Calu3 (cell line): ENCODE data around the gene RNF181. TPM values are rescaled to one million over a fixed set of nuclear protein-coding genes. Genes with fewer than 3 reads are reported as not detected.

ENCODE experiments used
- BruUV-seq: library from RNA; stranded (reverse); fragments of 400-500 nt; replicated peaks from 2 replicates; lab custom pipeline; 2021; lab: Mats Ljungman, UMichigan
- CTCF ChIA-PET: fragments of 300-600 bp; sonication (Branson Sonifier 250); formaldehyde crosslinking; loops from one replicate; lab custom pipeline; 2022; ENCODE audit warnings: antibody characterized with exemption; lab: Charles Lee
- DNase-seq: peaks from one replicate; pipeline ENCODE4 v3.0.0; 2022
- H3K27ac Mint-ChIP-seq: one replicate; pipeline ENCODE4 v1.8.0; 2022; ENCODE audit warnings: mixed read lengths; ENCODE audit not compliant: unreplicated experiment
- H3K27me3 Mint-ChIP-seq: one replicate; pipeline ENCODE4 v1.8.0; 2022; ENCODE audit warnings: mixed read lengths; ENCODE audit not compliant: unreplicated experiment
- H3K36me3 Mint-ChIP-seq: one replicate; pipeline ENCODE4 v1.8.0; 2022; ENCODE audit warnings: mild to moderate bottlenecking, moderate library complexity, mixed read lengths; ENCODE audit not compliant: insufficient read depth, unreplicated experiment
- H3K4me1 Mint-ChIP-seq: one replicate; pipeline ENCODE4 v1.8.0; 2022; ENCODE audit warnings: mild to moderate bottlenecking, low read depth, mixed read lengths; ENCODE audit not compliant: unreplicated experiment
- H3K4me3 Mint-ChIP-seq: one replicate; pipeline ENCODE4 v1.8.0; 2022; ENCODE audit warnings: mild to moderate bottlenecking, low read depth, moderate library complexity, mixed read lengths; ENCODE audit not compliant: unreplicated experiment
- H3K9me3 Mint-ChIP-seq: one replicate; pipeline ENCODE4 v1.8.0; 2022; ENCODE audit warnings: low read depth, mixed read lengths; ENCODE audit not compliant: unreplicated experiment
- intact Hi-C: fragments of 100-400 bp; cut with micrococcal nuclease; formaldehyde crosslinking; loops from one replicate; pipeline ENCODE4 v1.10.0; 2022; ENCODE audit not compliant: unreplicated experiment
- total RNA-seq: library from RNA; stranded (reverse); gene quantifications from 2 replicates; pipeline ENCODE4 v1.2.3, GENCODE V29; 2022
- TF ChIP-seq, protein P1 (sequence below): fragments of 200-600 bp; IDR thresholded peaks from one replicate; pipeline ENCODE4 v1.8.0; 2022; ENCODE audit warnings: antibody characterized with exemption; ENCODE audit not compliant: unreplicated experiment

The RNF181 gene
- total RNA-seq, 1 experiment from 2014 or later = 101 TPM

DNA sequence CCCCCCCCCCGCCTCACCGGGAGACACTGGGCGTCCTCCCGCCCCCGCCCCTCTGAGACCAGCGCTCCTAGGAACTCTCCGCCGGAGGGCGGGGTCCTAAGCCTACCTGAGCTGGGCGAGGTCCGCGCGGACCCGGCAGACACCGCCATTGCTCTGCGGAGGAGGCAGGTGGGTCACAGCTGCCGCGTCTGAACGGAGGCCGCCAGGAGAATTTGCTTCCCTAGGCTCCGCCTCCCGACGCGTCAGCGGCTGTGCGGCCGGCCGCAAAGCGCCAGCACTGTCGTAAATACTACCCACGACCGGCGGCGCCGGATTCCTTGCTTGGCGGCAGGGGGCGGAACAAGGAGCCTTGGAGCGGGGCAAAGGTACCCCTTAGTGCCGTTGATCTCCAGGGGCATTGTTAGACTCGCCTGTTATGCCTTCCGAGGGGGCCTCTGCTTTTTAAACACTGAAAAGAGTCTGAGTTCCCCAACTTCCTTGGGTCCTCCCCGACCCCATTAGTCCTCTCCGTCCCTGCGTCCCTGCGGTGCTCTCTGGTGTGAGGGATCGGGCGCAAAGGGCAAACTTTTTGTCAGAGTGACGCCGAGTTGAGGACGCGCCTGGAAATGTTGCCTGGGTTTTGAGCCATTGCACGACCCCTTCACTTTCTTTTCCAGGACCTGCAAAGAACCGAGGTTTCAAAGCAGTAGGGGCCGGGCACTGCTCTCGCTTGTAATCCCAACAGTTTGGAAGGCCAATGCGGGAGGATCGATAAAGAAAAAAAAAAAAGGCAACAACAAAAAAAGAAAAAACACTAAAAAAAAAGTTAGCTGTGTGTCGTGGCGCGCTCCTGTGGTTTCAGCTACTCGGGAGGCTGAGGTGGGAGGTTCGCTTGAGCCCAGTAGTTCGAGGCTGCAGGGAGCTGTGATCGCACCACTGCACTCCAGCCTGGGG lies 34.0 kb upstream of the RNF181 start, which contains the start of gene GGCX:
Gene GGCX, minus strand, starts transcription at position 214 of the 933 bp plus-strand sequence. Its CDS starts 65 bp downstream, at position 149.
- TF ChIP-seq, protein P1, sequence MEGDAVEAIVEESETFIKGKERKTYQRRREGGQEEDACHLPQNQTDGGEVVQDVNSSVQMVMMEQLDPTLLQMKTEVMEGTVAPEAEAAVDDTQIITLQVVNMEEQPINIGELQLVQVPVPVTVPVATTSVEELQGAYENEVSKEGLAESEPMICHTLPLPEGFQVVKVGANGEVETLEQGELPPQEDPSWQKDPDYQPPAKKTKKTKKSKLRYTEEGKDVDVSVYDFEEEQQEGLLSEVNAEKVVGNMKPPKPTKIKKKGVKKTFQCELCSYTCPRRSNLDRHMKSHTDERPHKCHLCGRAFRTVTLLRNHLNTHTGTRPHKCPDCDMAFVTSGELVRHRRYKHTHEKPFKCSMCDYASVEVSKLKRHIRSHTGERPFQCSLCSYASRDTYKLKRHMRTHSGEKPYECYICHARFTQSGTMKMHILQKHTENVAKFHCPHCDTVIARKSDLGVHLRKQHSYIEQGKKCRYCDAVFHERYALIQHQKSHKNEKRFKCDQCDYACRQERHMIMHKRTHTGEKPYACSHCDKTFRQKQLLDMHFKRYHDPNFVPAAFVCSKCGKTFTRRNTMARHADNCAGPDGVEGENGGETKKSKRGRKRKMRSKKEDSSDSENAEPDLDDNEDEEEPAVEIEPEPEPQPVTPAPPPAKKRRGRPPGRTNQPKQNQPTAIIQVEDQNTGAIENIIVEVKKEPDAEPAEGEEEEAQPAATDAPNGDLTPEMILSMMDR = no peak
- no peaks in the 10 kb centered on the region for H3K27me3 Mint-ChIP-seq
- intact Hi-C loops = no loop called here
- CTCF ChIA-PET = interaction anchor here (0.7 to 1.6 kb wide), 6 partner anchors 9 to 152 kb away, joined by 3 to 5 read pairs (median 3); partner anchors contain the start of genes CAPG and SH2D6
- BruUV-seq = TSS peak; percentile 94
- H3K4me3 Mint-ChIP-seq = peak within 1 kb of the TSS; percentile 90
- peak; percentile 92 for DNase-seq
- peak within 1 kb of the TSS; percentile 87 for H3K27ac Mint-ChIP-seq
- peaks cover 19% of the 10 kb centered on the region for H3K4me1 Mint-ChIP-seq
- H3K36me3 Mint-ChIP-seq = peaks cover 24% of the 10 kb centered on the region
- no peaks in the 10 kb centered on the region for H3K9me3 Mint-ChIP-seq

DNA sequence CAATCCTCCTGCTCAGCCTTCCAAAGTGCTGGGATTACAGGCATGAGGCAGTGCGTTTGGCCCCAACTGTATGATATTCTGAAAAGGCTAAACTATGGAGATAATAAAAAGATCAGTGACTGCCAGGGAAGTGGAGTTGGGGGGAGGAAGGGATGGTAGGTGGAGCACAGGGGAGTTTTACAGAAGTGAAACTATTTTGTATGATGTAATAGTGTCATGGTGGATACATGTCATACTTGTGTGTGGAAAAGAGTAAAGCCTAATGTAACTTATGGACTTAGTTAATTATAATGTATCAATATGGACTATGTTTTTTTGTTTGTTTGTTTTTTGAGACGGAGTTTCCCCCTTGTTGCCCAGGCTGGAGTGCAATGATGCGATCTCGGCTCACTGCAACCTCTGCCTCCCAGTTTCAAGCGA lies 31.4 kb upstream of the RNF181 start:
- CTCF ChIA-PET = no interaction called here
- intact Hi-C loops = no loop called here
- TF ChIP-seq, protein P1 = no peak
- Mint-ChIP-seq H3K36me3 (peaks cover 19% of the 10 kb centered on the region), H3K27me3 (no peaks in the 10 kb centered on the region), H3K9me3 (no peaks in the 10 kb centered on the region), H3K27ac (no peak overlapping the region), H3K4me3 (no peak overlapping the region), H3K4me1 (peaks cover 18% of the 10 kb centered on the region)
- DNase-seq = no peak
- no TSS peak for BruUV-seq

DNA sequence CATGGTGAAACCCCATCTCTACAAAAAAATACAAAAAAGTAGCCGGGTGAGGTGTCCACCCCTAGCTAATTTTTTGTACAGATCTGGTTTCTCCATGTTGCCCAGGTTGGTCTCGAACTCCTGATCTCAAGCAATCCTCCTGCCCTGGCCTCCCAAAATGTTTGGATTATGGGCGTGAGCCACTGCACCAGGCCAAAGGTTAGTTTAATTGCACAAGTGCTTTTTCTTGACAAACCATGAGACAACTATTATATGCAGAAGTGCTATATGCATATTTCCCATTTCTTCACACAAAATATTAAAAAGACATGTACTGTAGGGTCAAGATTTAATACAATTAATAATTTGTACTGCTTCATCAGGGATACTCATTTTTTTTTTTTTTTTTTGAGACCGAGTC lies 29.3 kb upstream of the RNF181 start:
- no peak for DNase-seq
- H3K27me3 Mint-ChIP-seq = peaks cover 19% of the 10 kb centered on the region
- no peak overlapping the region for H3K27ac Mint-ChIP-seq

DNA sequence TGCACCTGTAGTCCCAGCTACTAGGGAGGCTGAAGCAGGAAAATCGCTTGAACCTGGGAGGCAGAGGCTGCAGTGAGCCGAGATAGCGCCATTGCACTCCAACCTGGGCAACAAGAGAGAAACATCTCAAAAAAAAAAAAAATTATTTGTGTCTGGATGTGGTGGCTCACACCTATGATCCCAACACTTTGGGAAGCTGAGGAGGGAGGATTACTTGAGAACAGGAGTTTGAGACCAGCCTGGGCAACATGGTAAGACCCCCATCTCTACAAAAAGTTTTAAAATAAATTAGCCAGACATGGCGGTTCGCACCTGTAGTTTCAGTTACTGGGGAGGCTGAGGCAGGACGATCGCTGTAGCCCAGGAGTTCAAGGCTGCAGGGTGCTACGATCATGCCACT lies 19.8 kb upstream of the RNF181 start:
- CTCF ChIA-PET = interaction anchor here (0.6 to 2.6 kb wide), 2 partner anchors 14 to 20 kb away, joined by 3 to 11 read pairs; partner anchors contain the start of genes GGCX and RNF181
- TF ChIP-seq, protein P1 = no peak
- Mint-ChIP-seq H3K27ac (no peak overlapping the region), H3K27me3 (peaks cover 23% of the 10 kb centered on the region), H3K4me3 (no peak overlapping the region), H3K9me3 (no peaks in the 10 kb centered on the region), H3K4me1 (peaks cover 27% of the 10 kb centered on the region), H3K36me3 (peaks cover 27% of the 10 kb centered on the region)
- intact Hi-C loops = no loop called here
- no TSS peak for BruUV-seq
- no peak for DNase-seq

More for the DNA sequence above, 29.3 kb upstream of the RNF181 start:
- CTCF ChIA-PET = interaction anchor here (1.1 kb wide), 1 partner anchor 145 kb away, joined by 3 read pairs; no protein-coding TSS in a partner anchor
- Mint-ChIP-seq H3K9me3 (no peaks in the 10 kb centered on the region), H3K4me3 (no peak overlapping the region), H3K4me1 (no peaks in the 10 kb centered on the region), H3K36me3 (peaks cover 7% of the 10 kb centered on the region)
- TF ChIP-seq, protein P1 = no peak
- no TSS peak for BruUV-seq
- intact Hi-C loops = no loop called here
